GM12891 (cell line): ENCODE measurements around the gene CCDC87.

ENCODE experiments used
- DNase-seq: peaks from one replicate; pipeline ENCODE4 v3.0.0; 2011; ENCODE audit warnings: low spot score; ENCODE audit not compliant: insufficient read length
- FAIRE-seq: peaks from 2 replicates; lab custom pipeline; 2011; peaks lifted over from hg19 to GRCh38; lab: Jason Lieb, UNC
- PAX5 ChIP-seq: IDR thresholded peaks from 2 replicates; pipeline ENCODE4 v1.6.1; 2011; ENCODE audit warnings: low read length, moderate library complexity, mild to moderate bottlenecking; ENCODE audit not compliant: insufficient read depth, severe bottlenecking
- POLR2A ChIP-seq: IDR thresholded peaks from 2 replicates; pipeline ENCODE4 v1.6.1; 2011; ENCODE audit warnings: low read depth, low read length, control low read depth
- POLR2AphosphoS5 ChIP-seq: IDR thresholded peaks from 2 replicates; pipeline ENCODE4 v1.6.1; 2011; ENCODE audit warnings: low read depth, low read length, control low read depth
- POU2F2 ChIP-seq: IDR thresholded peaks from 2 replicates; pipeline ENCODE4 v1.6.1; 2011; ENCODE audit warnings: low read depth, mild to moderate bottlenecking, control low read depth, low read length, moderate library complexity
- SPI1 ChIP-seq: IDR thresholded peaks from 2 replicates; pipeline ENCODE4 v1.6.1; 2011; ENCODE audit warnings: low read depth, low read length, control low read depth
- TAF1 ChIP-seq: IDR thresholded peaks from 2 replicates; pipeline ENCODE4 v1.6.1; 2011; ENCODE audit warnings: low read depth, low read length, control low read depth

The CCDC87 gene

DNA sequence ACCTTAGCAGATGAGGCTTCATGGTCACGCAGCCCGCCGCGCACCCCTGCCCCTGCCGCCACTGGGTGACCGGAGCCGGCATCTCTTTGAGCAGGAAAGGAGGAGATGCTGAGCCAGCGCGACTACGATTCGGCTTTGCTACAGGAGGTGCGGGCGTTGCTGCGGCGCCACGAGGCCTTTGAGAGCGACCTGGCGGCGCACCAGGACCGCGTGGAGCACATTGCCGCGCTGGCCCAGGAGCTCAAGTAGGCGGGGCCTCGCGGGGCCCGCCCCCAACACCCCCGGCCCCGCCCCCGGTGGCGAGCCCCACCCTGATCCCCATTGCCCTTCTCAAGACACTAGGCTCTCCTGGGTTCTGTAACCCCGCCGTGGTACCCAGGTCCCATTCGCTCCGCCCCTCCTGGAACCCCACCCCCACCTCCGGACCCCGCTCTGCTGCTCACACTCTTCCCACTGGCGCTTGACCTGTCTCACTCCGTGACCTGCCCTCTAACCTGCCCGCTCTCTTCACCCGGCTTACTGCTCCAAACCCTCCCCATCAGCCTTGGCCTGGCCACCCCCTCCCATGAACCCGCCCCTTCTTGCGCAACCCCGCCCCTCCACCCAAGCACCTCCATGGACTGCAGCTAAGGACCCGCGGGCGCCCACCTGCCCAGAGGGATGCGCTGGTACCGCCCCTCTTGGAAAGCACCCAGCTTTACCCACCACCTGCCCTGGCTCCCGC is 33.6 kb downstream of the CCDC87 start:
- TF ChIP-seq POLR2AphosphoS5: no peak
- TF ChIP-seq PAX5: no peak
- TF ChIP-seq POU2F2: no peak
- no peak for TF ChIP-seq SPI1
- no peak for TF ChIP-seq POLR2A
- no peak for TF ChIP-seq TAF1
- DNase-seq (no peak), FAIRE-seq (no peak)

DNA sequence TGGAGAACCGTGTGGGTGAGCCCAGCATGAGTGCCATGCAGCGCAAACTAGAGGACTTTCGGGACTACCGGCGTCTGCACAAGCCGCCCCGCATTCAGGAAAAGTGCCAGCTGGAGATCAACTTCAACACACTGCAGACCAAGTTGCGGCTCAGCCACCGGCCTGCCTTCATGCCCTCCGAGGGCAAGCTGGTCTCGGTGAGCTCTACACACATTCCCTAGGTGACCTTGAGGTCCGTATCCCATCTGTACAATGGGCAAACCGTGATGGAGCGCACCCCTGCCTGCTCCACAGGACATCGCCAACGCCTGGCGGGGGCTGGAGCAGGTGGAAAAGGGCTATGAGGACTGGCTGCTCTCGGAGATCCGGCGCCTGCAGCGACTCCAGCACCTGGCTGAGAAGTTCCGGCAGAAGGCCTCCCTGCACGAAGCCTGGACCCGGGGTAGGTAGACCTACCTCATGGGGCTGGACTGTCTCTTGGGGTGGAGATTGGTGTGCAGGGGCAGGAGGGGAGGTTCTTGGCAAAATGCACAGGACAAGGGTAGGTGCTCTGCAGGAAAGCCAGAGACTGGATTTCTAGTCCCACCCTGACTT is 35.0 kb downstream of the CCDC87 start:
- TF ChIP-seq POU2F2 (no peak), PAX5 (no peak), POLR2A (no peak), TAF1 (no peak), SPI1 (no peak), POLR2AphosphoS5 (no peak)
- FAIRE-seq (no peak), DNase-seq (no peak)

DNA sequence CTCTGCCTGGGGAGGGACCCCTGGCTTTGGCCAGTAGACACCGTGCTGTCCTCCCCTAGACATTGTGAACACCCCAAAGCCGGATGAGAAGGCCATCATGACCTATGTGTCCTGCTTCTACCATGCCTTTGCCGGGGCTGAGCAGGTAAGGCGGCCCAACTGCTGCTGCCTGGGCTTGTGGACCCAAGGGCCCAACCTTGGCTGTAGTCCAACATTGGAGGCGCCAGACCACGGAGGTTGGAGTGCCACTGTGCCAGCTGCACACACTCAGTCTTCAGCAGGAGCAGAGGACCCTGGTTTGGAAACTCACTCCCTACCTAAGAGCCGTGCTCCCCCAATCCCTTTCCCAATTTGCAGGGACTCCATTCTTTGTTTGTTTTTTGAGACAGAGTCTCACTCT is 36.8 kb downstream of the CCDC87 start:
- FAIRE-seq (no peak), DNase-seq (no peak)
- TF ChIP-seq POLR2AphosphoS5: no peak
- no peak for TF ChIP-seq POU2F2
- no peak for TF ChIP-seq SPI1
- TF ChIP-seq PAX5: no peak
- TF ChIP-seq TAF1: no peak
- TF ChIP-seq POLR2A: no peak

DNA sequence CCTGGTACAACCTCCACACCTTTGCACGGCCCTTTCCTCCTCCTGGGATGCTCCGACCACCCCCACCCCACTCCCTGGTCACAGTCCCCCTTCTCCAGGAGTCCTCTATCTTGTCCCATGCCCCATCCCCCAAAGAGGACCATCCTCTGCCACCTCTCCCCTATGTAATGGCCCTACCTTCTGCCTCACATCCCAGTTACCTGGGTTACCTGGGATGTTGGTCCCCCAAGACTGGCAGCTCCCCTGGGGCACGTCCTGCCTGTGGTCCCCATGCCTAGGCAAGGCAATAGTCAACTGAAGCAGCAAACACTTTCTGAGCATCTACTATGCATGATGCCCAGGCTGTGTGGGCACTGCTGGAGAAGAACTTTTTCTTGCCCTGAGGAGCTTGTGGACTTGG is 37.4 kb downstream of the CCDC87 start:
- TF ChIP-seq POU2F2 (no peak), SPI1 (no peak), POLR2AphosphoS5 (no peak), POLR2A (no peak), TAF1 (no peak), PAX5 (no peak)
- FAIRE-seq (no peak), DNase-seq (no peak)

DNA sequence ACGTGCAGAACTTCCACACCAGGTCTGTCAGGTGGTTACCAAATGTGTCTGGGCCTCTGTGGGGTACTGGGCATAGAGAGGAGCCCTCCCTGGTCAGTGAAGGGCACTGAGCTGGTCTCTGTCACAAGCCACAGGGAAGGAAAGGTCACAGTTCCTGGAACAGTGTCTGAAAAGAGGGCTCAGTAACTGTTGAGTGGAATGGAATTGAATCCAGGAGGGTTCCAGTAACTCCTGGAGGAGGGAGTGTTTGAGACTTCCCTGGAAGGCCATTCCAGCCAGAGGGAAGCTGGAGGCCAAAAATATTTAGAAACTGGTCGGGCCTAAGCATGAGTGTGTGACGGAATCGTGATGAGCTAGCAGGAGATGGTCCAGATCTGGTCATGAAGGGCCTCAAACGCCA is 38.3 kb downstream of the CCDC87 start:
- TF ChIP-seq SPI1 (no peak), POLR2A (no peak), PAX5 (no peak), TAF1 (no peak), POLR2AphosphoS5 (no peak), POU2F2 (no peak)
- FAIRE-seq (no peak), DNase-seq (no peak)

DNA sequence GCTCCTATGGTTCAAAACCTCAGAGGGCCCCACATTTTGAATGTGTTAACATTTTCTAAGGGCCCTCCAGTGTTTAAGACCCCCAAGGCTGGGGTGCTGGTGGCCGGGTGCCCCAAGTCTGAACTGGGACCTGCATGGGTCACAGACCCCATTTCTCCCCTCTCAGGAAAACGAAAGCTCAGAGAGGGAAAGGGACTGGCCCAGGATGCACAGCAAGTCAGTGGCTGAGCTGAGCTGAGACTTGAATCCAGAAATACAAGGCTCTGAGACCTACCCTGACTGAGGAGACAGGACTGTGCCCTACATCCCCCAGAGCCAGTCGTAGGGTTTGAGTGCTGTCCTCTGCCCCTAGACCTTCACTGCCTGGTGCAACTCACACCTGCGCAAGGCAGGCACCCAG is 42.0 kb downstream of the CCDC87 start:
- no peak for FAIRE-seq
- no peak for TF ChIP-seq TAF1
- TF ChIP-seq POLR2AphosphoS5: no peak
- no peak for TF ChIP-seq PAX5
- no peak for DNase-seq

DNA sequence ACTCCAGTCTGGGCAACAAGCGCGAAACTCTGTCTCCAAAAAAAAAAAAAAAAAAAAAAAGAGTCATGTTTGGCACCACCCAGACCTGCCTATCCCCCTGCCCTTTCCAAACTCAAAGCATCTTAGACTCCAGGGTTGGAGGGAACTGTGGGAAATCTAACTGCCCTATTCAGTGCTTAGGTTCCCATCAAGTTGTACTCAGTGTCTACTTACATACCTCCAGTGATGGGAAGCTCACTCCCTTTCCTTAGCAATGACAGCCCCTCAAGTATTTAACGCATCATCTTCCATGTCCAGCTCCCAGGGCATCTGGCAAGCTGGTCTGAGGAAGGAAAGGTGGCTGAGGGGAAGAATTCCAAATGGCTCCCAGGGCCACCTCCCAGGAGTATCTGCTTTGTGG is 43.2 kb downstream of the CCDC87 start:
- FAIRE-seq (no peak), DNase-seq (no peak)
- TF ChIP-seq POU2F2 (no peak), PAX5 (no peak), POLR2A (no peak), SPI1 (no peak), TAF1 (no peak), POLR2AphosphoS5 (no peak)

DNA sequence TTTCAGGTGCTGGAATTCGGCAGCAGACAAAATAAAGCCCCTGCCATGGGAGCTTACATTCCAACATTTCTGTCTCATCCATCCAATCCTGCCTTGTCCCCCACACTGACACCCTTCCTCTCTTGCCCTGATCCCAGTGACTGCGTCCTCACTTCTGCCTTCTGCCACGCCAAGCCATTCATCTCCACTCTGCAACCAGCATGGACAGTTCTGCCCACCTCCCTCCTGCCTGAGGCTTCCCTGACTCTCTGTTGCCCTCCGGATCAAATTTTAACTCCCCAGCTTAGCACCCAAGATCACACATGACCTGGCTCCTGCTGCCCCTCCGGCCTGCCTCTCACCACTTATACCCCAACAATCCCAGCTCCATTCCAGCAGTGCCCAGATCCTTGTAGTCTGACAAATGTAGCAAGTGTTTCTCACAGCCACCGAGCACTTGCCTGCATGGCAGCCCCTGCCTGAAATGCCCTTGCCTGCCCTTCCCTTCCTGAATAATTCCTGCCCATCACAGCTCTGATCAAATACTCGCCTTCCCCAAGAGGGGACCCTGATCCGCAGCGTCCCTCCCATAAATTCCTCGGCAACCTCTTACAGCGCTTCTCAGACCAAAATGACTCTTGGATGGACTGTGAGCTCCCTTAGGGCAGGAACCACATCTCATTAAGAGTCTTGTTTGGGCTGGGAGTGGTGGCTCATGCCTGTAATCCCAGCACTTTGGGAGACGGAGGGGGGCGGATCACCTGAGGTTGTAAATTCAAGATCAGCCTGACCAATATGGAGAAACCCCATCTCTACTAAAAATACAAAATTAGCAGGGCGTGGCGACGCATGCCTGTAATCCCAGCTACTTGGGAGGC is 43.9 kb downstream of the CCDC87 start:
- DNase-seq: no peak
- TF ChIP-seq PAX5 (no peak), POU2F2 (no peak), SPI1 (no peak), POLR2A (no peak), TAF1 (no peak), POLR2AphosphoS5 (no peak)

DNA sequence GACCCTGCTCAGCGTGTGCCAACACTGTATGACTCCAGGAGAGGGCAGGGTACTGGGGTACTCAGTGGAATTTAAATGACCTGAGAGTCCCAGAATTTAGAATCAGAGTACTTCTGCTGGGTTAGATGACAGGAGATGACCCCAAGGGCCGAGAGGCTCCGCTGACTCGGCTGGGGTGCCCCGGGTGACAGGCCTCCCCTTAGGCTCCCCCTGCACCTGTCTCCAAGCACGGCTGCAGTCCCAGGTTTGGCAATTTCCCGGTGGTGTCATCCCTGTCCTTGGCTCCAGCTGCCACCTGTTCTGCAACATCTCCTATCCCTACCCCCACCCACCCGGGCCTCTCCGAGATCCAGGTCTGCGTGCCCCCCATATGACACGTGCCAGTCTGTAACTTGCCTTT is 44.8 kb downstream of the CCDC87 start:
- DNase-seq: no peak
- TF ChIP-seq POLR2A: no peak
- no peak for TF ChIP-seq SPI1
- TF ChIP-seq TAF1: no peak
- TF ChIP-seq PAX5: no peak
- no peak for TF ChIP-seq POU2F2
- no peak for TF ChIP-seq POLR2AphosphoS5
- FAIRE-seq: no peak

More for the DNA sequence above, 43.9 kb downstream of the CCDC87 start:
- FAIRE-seq: no peak

DNA sequence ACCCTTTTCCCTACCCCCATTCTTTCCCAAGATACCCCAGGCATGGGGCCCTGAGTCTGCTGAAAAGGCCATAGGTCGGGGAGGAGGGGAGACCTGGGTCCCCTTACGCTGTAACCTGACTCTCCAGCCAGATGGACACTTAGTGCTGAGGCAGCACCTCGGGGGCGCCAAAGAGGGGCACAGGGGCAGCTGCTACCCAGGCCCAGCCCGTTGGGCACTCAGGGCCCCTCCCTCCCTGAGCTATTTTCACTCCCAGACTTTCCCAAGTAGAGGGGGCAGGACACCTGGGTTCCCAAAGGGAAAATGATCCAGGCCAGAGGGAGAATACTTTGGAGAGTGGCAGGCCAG is 45.2 kb downstream of the CCDC87 start:
- TF ChIP-seq POLR2A (no peak), POU2F2 (no peak), PAX5 (no peak)
- FAIRE-seq (no peak), DNase-seq (no peak)
